Activated naive CD8-positive, alpha-beta T cell treated with anti-CD3 and anti-CD28 coated beads, Interleukin-2, amount 50 U/mL, for 16 hours (primary cell): ENCODE data around the gene HBE1.
"Not testable (repeated sequence)": the region's sequence is repeated elsewhere in the genome, so short reads cannot be mapped to it uniquely, and the experiment has no call there.

Source experiments
- DNase-seq: peaks from one replicate; pipeline ENCODE4 v3.0.0-alpha.2; 2020; ENCODE audit warnings: low read depth, low spot score

HBE1 gene

DNA sequence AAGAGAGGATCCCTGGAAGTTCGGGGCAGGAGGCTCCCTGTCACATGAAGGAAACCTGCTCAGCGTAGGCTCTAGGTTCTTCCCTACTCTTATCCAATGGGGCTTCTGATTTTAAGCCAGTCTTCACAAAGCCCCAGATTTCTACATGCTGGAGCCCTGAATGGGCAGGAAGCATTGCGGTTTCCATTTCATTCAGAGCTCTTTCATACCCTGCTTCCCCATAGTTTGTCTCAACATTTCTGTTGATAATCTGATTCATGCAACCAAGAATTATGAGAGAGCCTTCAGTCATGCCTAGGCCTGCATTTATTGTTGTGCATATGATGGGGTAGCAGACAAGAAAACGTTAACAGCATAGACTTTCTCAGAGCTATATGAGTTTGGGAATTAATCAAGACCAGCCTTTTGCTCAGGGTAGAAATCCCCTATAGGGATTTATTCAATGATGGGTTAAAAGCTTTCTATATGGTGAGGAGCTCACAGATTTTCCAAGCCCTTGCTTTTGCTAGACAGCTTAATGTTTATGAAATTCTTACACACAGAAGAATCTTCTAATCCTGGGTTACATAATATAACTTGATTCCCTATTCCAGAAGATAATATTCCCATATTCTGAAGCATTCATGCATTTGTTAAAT, 16.1 kb upstream of the HBE1 start:
- DNase-seq: no peak

DNA sequence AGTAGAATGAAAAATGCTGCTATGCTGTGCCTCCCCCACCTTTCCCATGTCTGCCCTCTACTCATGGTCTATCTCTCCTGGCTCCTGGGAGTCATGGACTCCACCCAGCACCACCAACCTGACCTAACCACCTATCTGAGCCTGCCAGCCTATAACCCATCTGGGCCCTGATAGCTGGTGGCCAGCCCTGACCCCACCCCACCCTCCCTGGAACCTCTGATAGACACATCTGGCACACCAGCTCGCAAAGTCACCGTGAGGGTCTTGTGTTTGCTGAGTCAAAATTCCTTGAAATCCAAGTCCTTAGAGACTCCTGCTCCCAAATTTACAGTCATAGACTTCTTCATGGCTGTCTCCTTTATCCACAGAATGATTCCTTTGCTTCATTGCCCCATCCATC, 14.9 kb upstream of the HBE1 start:
- DNase-seq: no peak

DNA sequence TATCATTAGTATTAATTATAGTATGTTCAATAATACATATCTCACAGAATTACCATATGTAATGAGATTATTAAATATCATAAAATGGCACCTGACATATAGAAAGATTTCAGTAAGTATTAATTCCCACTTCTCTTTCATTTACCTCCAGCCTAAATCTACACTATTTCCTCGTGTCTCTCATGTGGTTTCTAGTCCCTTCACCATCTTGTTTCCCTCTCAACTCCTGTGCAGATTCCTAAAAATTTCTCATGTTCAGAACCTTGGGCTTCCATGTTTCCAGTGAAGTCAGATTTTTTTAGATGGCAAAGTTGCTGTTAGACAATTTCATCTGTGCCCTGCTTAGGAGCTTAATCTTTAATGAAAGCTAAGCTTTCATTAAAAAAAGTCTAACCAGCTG, 14.1 kb upstream of the HBE1 start:
- DNase-seq: no peak

DNA sequence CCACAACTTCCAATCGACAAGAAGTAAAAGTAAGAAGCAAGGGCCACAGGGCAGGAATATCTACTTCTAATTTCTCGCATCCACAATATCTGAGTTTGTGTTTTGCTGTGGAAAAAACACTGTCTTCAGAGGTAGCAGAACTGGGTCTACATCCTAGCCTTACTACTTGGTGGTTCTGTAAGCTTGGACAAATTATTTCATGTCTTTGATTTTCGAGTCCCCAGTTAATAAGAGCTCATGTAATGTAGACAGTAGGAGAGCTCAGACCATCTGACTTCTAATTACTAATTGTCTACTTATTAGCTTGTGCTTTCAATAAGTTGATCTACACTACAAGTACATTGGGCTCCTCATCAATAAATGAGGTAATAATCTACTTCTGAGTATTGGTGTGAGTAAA, 13.3 kb upstream of the HBE1 start:
- DNase-seq: no peak

DNA sequence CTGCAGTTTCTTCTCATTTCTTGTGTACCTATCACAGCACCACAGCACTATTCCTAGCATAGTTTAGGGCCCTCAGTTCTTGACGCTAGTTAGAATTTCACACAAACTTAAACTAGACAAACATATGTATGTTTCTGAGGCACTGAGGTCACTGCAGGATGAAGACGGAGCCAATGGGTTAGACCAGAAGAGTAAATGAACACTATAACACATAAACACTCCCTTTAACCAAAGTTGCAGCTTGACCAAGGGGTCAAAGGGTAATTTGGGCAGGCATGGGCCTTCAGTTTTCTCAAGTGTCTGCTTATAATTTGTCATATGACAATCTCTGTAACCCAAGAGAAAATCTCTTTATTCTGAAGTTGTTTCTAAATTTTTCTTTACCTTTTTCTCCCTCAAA, 12.9 kb upstream of the HBE1 start:
- DNase-seq: no peak

DNA sequence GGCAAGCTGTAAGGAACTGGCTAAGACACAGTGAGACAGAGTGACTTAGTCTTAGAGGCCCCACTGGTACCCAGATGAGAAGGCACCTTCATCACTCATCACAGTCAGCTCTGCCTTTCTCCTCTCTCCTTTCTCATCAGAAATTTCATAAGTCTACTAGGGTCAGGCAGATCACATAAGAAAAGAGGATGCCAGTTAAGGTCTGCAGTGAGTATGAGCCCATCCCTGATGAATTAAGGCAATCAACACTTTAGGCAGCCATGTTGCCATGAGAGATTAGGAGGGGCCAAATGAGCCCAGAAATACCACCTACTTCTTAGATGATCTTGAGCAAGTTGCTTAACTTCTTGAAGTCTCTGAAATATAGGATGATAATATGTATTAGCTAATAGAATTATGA, 11.9 kb upstream of the HBE1 start:
- DNase-seq: no peak

DNA sequence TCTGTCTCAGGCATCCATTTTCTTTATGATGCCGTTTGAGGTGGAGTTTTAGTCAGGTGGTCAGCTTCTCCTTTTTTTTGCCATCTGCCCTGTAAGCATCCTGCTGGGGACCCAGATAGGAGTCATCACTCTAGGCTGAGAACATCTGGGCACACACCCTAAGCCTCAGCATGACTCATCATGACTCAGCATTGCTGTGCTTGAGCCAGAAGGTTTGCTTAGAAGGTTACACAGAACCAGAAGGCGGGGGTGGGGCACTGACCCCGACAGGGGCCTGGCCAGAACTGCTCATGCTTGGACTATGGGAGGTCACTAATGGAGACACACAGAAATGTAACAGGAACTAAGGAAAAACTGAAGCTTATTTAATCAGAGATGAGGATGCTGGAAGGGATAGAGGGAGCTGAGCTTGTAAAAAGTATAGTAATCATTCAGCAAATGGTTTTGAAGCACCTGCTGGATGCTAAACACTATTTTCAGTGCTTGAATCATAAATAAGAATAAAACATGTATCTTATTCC, 10.9 kb upstream of the HBE1 start:
- DNase-seq: no peak

DNA sequence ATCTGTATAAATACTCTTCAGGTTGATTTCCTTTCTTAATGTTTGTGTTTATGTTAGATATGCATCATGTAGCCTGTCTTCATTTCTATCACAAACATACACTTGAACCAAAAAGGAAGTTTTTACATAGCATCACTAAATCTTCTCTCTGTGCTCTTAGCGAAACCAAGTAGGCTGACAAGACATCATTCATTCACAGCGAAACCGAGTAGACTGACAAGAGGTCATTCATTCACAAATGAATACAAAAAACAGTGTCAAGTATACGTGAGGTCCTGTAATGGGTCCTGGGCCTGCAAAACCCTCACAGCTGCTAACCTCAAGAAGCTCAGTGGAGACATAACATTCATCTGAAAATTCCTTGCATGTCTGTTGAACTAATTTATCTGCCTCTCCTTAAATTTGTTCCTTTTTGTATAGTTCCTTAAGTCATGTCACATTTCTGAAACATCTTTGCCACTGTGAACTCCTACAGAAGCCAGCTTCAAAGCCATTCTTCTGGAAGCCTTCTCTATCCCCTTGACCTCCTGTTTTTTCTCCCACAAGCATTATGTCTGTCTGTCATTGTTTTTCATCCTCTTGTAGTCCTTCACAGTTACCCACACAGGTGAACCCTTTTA, 9.8 kb upstream of the HBE1 start:
- DNase-seq: no peak

DNA sequence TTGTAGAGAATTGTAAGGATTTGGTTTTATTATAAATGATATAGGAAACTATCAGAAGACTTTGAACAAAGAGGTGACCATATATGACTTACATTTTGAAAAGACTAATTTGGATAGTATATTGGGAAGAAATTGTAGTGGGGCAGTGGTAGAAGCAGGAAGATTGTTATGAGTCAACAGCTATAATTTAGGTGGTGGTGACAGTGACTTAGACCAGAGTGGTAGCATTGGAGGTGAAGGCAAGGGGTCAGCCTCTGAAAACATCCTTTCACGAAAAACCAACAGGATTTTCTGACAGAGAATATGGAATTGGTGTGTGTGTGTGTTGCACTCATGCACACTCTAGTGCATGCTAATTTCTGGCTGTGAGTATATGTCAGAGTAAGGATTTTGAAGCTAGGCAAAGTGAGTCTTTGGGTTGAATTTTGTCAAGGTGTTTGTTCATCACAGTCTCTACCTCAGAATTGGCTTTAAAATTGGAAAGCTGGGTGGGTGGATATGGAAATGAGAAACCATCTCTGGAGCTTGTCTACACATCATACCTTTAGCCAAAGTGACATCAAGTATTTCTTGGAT, 8.2 kb upstream of the HBE1 start:
- no peak for DNase-seq

DNA sequence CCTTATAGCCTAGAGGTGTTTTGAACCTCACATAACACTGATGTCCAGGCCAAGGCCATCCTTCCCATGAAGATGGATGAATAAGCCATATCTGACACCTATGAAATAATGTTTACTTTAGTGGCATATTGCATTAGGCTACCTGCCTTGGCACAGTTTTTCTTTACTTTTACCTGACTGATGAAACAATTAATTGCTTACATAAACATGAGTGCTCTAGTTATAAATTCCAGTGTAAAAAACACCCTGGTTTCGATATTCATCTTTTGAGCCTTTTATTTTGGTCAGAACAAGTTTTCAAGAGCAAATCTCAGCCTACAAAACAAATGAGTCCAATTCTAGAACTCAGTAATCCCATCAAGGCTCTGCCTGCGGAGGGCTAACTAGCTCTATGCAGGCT, 7.0 kb upstream of the HBE1 start:
- DNase-seq: no peak

DNA sequence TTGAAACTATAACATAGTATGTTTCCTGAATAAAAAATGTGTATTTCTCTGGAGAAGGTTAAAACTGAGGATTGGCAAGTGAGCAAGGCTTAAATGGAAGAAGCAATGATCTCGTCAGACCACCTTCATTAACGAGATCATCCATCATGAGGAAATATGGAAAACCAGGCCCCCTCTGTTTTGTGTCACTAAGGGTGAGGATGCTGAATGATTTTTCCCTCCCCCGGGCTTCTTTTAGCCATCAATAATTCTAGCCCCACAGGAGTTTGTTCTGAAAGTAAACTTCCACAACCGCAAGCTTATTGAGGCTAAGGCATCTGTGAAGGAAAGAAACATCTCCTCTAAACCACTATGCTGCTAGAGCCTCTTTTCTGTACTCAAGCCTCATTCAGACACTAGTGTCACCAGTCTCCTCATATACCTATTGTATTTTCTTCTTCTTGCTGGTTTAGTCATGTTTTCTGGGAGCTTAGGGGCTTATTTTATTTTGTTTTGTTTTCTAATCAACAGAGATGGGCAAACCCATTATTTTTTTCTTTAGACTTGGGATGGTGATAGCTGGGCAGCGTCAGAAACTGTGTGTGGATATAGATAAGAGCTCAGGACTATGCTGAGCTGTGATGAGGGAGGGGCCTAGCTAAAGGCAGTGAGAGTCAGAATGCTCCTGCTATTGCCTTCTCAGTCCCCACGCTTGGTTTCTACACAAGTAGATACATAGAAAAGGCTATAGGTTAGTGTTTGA, 5.8 kb upstream of the HBE1 start:
- no peak for DNase-seq

DNA sequence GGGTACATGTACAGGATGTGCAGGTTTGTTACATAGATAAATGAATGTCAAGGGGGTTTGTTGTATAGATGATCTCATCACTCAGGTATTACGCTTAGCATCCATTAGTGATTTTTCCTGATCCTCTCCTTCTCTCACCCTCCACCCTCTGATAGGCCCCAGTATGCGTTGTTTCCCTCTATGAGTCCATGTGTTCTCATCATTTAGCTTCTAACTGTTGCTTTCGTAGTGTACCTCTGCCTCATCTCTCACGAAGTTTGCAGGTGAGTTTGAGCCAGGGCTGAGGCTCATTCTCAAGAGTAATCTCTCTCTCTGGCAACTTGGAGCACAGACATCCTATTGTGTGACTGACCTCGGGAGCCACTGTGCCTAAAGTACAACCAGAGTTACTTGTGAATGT, 4.7 kb upstream of the HBE1 start:
- DNase-seq: no peak

DNA sequence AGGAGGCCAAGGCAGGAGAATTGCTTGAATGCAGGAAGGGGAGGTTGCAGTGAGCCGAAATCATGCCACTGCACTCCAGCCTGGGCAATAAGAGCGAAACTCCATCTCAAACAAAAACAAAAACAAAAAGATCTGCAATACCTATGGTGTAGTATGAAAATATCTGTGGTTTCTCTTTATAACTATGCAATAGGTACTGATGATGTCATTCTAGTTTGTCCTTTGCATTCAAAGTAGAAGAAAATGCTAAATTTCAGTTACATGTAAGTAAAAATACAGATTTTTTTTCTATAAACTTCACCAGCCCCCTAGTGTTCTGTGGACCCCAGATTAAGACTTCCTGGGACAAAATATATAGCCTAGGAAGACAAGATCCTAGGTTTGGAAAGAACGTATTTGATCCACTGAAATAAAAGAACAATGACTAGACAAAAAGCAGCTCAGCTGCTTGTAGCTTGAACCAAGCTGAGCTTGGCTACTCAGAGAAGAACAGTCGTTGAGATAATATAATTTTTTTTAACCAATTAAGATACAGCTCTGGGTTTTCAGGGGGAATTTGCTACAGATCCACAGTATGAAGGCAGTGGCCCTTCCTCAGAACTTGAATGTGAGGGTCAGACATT, 2.8 kb upstream of the HBE1 start:
- DNase-seq: no peak

DNA sequence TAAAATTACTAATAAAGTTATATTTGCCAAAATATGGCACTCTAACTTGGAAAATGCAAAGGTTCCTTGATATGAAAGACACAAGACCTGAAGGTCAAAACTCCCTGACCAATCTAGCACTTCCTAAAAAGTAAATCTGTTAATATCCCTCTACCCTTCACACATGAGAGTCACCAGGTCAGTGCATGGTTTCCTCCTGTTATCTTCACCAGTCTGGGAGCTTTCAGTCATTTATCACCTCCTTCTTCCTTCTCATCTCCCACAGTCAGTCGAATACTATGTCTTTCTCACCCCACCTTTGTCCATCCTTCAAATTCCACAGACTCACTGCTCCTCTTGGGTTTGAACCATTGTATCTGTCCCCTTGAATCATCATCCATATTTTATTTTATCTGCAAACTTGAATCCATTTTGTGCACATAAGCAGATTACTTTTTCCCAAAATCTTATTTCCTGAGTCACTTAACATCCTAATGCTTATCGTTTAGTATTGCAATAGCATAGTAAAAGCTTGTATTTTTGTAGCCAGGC, 2.6 kb downstream of the HBE1 start:
- no peak for DNase-seq

DNA sequence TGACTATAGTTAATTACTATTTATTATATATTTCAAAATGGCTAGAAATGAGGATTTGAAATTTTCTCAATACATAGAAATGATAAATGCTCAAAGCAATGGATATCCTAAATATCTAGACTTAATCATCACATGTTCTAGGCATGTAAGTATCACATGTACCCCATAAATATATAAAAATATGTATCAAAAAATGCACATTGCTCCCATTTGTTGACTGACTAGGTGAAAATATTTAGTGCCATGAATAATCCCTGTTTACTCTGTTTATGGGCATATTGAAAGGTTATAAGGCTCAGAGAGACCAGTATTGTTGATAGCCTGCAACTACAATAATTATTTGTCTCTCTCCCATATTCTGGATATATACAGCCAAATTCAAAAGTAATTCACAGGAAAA, 3.1 kb downstream of the HBE1 start:
- DNase-seq: no peak

DNA sequence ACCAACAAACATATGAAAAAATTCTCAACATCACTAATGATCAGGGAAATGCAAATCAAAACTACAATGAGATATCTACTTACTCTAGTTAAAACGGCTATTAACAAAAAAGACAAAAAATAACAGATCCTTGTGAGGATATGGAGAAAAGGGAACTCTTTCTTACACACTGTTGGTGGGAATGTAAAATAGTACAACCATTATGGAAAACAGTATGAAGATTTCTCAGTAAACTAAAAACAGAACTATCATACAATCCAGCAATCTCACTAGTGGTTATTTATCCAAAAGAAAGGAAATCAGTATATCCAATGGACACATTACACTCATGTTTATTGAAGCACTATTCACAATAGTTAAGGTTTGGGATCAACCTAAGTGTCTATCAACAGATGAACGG, 3.9 kb downstream of the HBE1 start:
- no peak for DNase-seq

DNA sequence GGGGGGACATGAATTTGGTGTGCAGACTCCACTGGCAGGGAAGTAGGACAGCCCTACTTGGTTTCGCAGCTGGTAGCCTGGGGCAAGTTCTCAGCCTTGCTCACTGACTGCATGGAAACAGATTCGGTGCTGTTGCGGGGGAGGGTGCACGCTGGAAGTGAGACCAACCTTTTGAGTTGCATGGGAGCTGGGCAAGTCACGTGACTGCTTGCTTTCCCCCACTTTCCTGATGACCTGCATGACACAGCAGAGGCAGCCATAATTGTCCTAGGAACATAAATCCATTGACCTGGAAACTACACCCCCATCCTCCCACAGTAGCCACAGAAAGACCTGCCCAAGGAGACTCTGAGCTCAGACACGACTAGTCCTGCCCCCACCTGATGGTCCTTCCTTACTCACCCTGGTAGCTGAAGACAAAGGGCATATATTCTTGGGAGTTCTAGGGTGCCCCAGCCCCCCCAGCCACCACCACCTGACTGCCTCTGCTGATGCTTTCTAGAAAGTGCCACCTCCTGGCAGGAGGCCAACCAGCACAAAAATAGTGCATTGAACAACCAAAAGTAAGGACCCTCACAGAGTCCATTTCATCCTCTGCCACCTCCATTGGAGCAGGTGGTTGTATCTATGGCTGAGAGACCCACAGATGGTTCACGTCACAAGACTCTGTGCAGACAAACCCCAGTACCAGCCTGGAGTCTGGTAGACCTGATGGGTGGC, 11.0 kb downstream of the HBE1 start:
- DNase-seq: no peak

DNA sequence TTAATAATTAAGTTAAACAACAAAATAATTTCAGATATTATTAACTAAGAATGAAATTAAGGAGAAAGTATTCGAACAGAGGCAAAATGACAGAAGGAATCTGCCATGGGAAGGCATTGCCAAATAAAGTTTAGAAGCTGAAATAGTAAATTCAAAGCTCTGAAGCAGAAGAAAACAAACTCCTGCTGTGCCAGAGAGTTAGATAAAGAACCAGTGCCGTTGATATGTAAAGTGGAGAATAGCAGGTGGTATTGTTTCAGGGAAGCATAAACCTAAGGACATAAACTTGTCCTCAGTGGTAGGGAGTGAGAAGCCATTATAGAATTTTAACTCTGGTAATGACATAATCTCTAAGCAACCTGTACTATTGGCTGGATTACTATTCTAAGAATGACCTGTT, 12.4 kb downstream of the HBE1 start:
- no peak for DNase-seq

DNA sequence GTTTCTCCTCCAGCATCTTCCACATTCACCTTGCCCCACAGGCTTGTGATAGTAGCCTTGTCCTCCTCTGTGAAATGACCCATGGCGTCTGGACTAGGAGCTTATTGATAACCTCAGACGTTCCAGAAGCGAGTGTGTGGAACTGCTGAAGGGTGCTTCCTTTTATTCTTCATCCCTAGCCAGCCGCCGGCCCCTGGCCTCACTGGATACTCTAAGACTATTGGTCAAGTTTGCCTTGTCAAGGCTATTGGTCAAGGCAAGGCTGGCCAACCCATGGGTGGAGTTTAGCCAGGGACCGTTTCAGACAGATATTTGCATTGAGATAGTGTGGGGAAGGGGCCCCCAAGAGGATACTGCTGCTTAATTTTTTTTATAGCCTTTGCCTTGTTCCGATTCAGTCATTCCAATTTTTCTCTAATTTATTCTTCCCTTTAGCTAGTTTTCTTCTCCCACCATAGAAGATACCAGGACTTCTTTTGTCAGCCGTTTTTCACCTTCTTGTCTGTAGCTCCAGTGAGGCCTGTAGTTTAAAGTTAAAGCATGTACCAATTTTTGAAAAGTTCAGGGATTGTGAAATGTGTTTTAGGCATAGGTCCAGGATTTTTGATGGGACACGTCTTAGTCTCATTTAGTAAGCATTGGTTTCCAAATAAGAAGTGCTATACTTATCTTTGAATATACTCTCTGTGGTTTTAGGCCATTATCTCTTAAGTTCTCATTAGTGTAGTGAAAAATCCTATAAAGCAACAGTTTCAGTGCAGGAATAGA, 14.9 kb downstream of the HBE1 start, which contains the start of gene HBG2:
HBG2 (minus strand) TSS at position 136 of the 768 bp plus-strand sequence; CDS start at position 83, 53 bp downstream.
- not testable (repeated sequence) for DNase-seq

DNA sequence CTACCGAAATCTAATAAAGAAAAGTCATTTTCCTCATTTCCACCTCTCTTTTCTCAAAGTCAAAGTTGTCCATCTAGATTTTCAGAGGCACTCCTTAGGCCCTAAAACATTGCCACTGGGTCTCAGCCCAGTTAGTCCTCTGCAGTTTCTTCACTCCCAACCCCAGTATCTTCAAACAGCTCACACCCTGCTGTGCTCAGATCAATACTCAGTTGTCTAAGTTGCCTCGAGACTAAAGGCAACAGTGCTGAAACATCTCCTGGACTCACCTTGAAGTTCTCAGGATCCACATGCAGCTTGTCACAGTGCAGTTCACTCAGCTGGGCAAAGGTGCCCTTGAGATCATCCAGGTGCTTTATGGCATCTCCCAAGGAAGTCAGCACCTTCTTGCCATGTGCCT, 15.7 kb downstream of the HBE1 start:
- DNase-seq: not testable (repeated sequence)
